Measurements from ENCODE around the gene PLAU. TPM values are rescaled to one million over a fixed set of nuclear protein-coding genes. Genes with fewer than 3 reads are reported as not detected.

Gene PLAU
- total RNA-seq, 1 donor, result 21.6 TPM

- H3K4me3 ChIP-seq (ENCODE audit: low read depth, low read length), result no peak overlapping the region
- TF ChIP-seq, protein P1, sequence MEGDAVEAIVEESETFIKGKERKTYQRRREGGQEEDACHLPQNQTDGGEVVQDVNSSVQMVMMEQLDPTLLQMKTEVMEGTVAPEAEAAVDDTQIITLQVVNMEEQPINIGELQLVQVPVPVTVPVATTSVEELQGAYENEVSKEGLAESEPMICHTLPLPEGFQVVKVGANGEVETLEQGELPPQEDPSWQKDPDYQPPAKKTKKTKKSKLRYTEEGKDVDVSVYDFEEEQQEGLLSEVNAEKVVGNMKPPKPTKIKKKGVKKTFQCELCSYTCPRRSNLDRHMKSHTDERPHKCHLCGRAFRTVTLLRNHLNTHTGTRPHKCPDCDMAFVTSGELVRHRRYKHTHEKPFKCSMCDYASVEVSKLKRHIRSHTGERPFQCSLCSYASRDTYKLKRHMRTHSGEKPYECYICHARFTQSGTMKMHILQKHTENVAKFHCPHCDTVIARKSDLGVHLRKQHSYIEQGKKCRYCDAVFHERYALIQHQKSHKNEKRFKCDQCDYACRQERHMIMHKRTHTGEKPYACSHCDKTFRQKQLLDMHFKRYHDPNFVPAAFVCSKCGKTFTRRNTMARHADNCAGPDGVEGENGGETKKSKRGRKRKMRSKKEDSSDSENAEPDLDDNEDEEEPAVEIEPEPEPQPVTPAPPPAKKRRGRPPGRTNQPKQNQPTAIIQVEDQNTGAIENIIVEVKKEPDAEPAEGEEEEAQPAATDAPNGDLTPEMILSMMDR (IDR thresholded peaks at IDR 0.05; ENCODE audit: insufficient read depth, low read length), result no peak
- DNase-seq (ENCODE audit: low read depth), result peak; percentile 43
These were observed 34.0 kb upstream of the PLAU start for GRCh38 chr10:73876971-73877370.

- no peak for DNase-seq (ENCODE audit: low read depth)
- TF ChIP-seq, protein P1 (IDR thresholded peaks at IDR 0.05; ENCODE audit: insufficient read depth, low read length), result no peak
- H3K4me3 ChIP-seq (ENCODE audit: low read depth, low read length), result no peak overlapping the region
These were observed 33.3 kb upstream of the PLAU start for GRCh38 chr10:73877533-73878160.

DNA sequence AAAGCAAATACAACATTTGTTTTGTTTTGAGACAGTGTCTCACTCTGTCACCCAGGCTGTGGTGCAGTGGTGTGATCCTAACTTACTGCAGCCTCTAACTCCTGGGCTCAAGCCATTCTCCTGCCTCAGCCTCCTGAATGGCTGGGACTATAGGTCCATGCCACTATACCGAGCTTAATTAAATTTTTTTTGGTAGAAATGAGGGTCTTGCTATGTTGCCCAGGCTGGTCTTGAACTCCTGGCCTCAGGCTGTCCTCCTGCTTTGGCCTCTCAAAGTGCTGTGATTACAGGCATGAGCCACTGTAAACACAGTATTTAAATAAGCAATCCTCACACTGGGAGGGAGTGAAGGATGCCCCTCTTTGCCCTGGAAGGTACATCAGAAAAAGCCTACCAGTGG lies 32.6 kb upstream of the PLAU start:
- H3K4me3 ChIP-seq (ENCODE audit: low read depth, low read length), result no peak overlapping the region
- TF ChIP-seq, protein P1 (IDR thresholded peaks at IDR 0.05; ENCODE audit: insufficient read depth, low read length), result no peak
- DNase-seq (ENCODE audit: low read depth), result no peak

GRCh38 chr10:73879296-73880173 lies 31.4 kb upstream of the PLAU start:
- TF ChIP-seq, protein P1 (IDR thresholded peaks at IDR 0.05; ENCODE audit: insufficient read depth, low read length), result peak; percentile 90
- no peak overlapping the region for H3K4me3 ChIP-seq (ENCODE audit: low read depth, low read length)
- DNase-seq (ENCODE audit: low read depth), result peak; percentile 78

DNA sequence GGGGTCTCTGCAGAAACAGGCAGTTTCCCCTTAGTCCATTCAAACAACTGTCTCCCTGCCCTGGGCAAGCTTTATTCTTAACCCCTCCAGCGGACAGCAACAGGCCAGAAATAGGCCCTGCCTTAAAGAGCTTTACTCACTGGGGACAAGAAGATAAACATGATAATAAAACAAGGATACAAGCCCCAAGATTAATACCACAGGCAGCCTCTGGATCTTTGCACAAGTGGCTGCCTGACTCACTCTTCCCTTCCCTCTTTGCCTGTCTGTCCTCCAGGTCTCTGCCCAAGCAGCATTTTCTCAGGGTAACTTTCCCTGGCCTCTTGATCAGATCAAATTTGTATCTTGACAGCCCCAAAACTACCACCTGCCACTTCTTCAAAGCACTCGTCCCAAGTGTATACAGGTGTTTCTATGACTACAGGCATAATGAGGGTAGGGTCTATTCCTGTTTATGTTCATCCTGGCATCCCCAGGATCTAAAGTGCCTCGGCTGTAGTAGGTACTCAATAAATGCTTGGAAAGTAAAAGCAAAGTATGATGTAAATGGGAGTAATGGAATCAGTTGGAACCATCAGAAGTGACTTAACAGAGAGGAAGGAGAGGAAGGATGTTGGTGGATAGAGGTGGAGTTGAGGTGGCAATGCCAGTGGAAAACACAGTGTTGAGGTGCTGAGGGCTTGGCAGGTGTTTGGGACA lies 29.6 kb upstream of the PLAU start:
- no peak overlapping the region for H3K4me3 ChIP-seq (ENCODE audit: low read depth, low read length)
- no peak for DNase-seq (ENCODE audit: low read depth)
- TF ChIP-seq, protein P1 (IDR thresholded peaks at IDR 0.05; ENCODE audit: insufficient read depth, low read length), result no peak

DNA sequence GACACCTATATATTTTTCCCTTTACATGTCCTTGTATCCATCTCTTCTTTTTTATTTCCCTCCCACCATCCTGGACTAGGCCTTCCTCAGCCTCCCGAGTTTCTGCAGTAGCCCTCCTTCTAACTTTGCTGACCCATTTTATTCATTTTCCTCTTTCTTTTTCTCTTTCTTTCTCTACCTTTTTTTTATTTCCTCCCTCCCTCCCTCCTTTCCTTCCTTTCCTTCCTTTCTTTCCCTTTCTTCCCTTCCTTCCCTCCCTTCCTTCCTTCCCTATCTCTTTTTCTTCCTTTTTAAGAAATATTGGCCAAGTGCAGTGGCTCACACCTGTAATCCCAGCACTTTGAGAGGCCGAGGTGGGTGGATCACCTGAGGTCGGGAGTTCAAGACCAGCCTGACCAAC lies 26.9 kb upstream of the PLAU start:
- TF ChIP-seq, protein P1 (IDR thresholded peaks at IDR 0.05; ENCODE audit: insufficient read depth, low read length), result no peak
- DNase-seq (ENCODE audit: low read depth), result no peak
- H3K4me3 ChIP-seq (ENCODE audit: low read depth, low read length), result no peak overlapping the region

Measured in fibroblast of the aortic adventitia (primary cell).